Immature natural killer cell (primary cell): ENCODE results near the gene COBL. TPM values are rescaled to one million over a fixed set of nuclear protein-coding genes. Genes with fewer than 3 reads are reported as not detected.

ENCODE experiments used
- DNase-seq, 3 donors: peaks; one replicate each; pipeline ENCODE4 v3.0.0; 2022; ENCODE audit warnings: mixed read lengths in 1 of 3
- H3K27ac Mint-ChIP-seq, 6 donors: one replicate each; pipeline ENCODE4 v1.8.0; 2020; ENCODE audit warnings: mixed read lengths in 6 of 6, mild to moderate bottlenecking in 5 of 6, inconsistent platforms in 4 of 6, moderate library complexity in 3 of 6
- H3K27me3 Mint-ChIP-seq, 3 donors: one replicate each; pipeline ENCODE4 v1.8.0; 2020 to 2021; ENCODE audit warnings: low read depth in 3 of 3, mild to moderate bottlenecking in 3 of 3, mixed read lengths in 3 of 3, moderate library complexity in 3 of 3, inconsistent platforms in 1 of 3
- H3K36me3 Mint-ChIP-seq, 3 donors: one replicate each; pipeline ENCODE4 v1.8.0; 2020; ENCODE audit warnings: mixed read lengths in 3 of 3, inconsistent platforms in 2 of 3, mild to moderate bottlenecking in 2 of 3
- H3K4me1 Mint-ChIP-seq, 2 donors: one replicate each; pipeline ENCODE4 v1.8.0; 2020; ENCODE audit warnings: inconsistent platforms in 2 of 2, mild to moderate bottlenecking in 2 of 2, mixed read lengths in 2 of 2, moderate library complexity in 1 of 2
- H3K4me3 Mint-ChIP-seq, 5 donors: one replicate each; pipeline ENCODE4 v1.8.0; 2020; ENCODE audit warnings: mild to moderate bottlenecking in 5 of 5, mixed read lengths in 5 of 5, inconsistent platforms in 3 of 5, moderate library complexity in 3 of 5
- H3K9me3 Mint-ChIP-seq, 6 donors: one replicate each; pipeline ENCODE4 v1.8.0; 2020; ENCODE audit warnings: mild to moderate bottlenecking in 6 of 6, mixed read lengths in 6 of 6, inconsistent platforms in 4 of 6, moderate library complexity in 3 of 6
- polyA plus RNA-seq, 3 donors: library from polyadenylated mRNA; unstranded; fragments of 300-500 nt; fragmentation: Illumina TruSeq; gene quantifications; one replicate each; pipeline ENCODE4 v1.2.3, GENCODE V29; 2021

The COBL gene
- polyA plus RNA-seq, 3 donors from 2014 or later = not detected

GRCh38 chr7:51062222-51062987, 254.2 kb downstream of the COBL start:
- Mint-ChIP-seq H3K27me3 (peaks cover 0 to 10% (median 0%) of the 10 kb centered on the region in 3 donors), H3K27ac (no peak overlapping the region), H3K4me1 (no peaks in the 10 kb centered on the region), H3K9me3 (no peaks in the 10 kb centered on the region), H3K4me3 (no peak overlapping the region), H3K36me3 (no peaks in the 10 kb centered on the region)
- DNase-seq = no peak

- H3K4me3 Mint-ChIP-seq = no peak overlapping the region
- no peaks in the 10 kb centered on the region for H3K9me3 Mint-ChIP-seq
- H3K27me3 Mint-ChIP-seq = peaks cover 0 to 8% (median 2%) of the 10 kb centered on the region in 3 donors
- no peaks in the 10 kb centered on the region for H3K36me3 Mint-ChIP-seq
- no peak for DNase-seq
- no peak overlapping the region for H3K27ac Mint-ChIP-seq
- no peaks in the 10 kb centered on the region for H3K4me1 Mint-ChIP-seq
Observed at GRCh38 chr7:51060536-51060935, 256.1 kb downstream of the COBL start.

GRCh38 chr7:51059504-51060142, 257.0 kb downstream of the COBL start:
- no peaks in the 10 kb centered on the region for H3K36me3 Mint-ChIP-seq
- H3K4me3 Mint-ChIP-seq = no peak overlapping the region
- no peaks in the 10 kb centered on the region for H3K9me3 Mint-ChIP-seq
- no peak for DNase-seq
- H3K4me1 Mint-ChIP-seq = no peaks in the 10 kb centered on the region
- H3K27me3 Mint-ChIP-seq = peaks cover 0 to 6% (median 2%) of the 10 kb centered on the region in 3 donors
- no peak overlapping the region for H3K27ac Mint-ChIP-seq

- no peak overlapping the region for H3K4me3 Mint-ChIP-seq
- H3K4me1 Mint-ChIP-seq = no peaks in the 10 kb centered on the region
- H3K36me3 Mint-ChIP-seq = no peaks in the 10 kb centered on the region
- H3K9me3 Mint-ChIP-seq = no peaks in the 10 kb centered on the region
- H3K27ac Mint-ChIP-seq = no peak overlapping the region
- DNase-seq = no peak
- H3K27me3 Mint-ChIP-seq = peaks cover 0 to 6% (median 2%) of the 10 kb centered on the region in 3 donors
Observed at GRCh38 chr7:51058764-51059163, 257.8 kb downstream of the COBL start.

GRCh38 chr7:51055039-51055840, 261.4 kb downstream of the COBL start:
- Mint-ChIP-seq H3K27me3 (peaks cover 0 to 8% (median 2%) of the 10 kb centered on the region in 3 donors), H3K9me3 (no peaks in the 10 kb centered on the region), H3K27ac (no peak overlapping the region), H3K4me1 (no peaks in the 10 kb centered on the region), H3K36me3 (no peaks in the 10 kb centered on the region), H3K4me3 (no peak overlapping the region)
- no peak for DNase-seq

GRCh38 chr7:51054231-51054630, 262.4 kb downstream of the COBL start:
- no peak overlapping the region for H3K27ac Mint-ChIP-seq

GRCh38 chr7:51053160-51053925, 263.3 kb downstream of the COBL start:
- H3K9me3 Mint-ChIP-seq = no peaks in the 10 kb centered on the region

More at GRCh38 chr7:51054231-51054630, 262.4 kb downstream of the COBL start:
- Mint-ChIP-seq H3K36me3 (no peaks in the 10 kb centered on the region), H3K27me3 (peaks cover 0 to 11% (median 2%) of the 10 kb centered on the region in 3 donors), H3K4me3 (no peak overlapping the region), H3K9me3 (no peaks in the 10 kb centered on the region), H3K4me1 (no peaks in the 10 kb centered on the region)
- DNase-seq = no peak

GRCh38 chr7:51046482-51046881, 270.1 kb downstream of the COBL start:
- Mint-ChIP-seq H3K9me3 (no peaks in the 10 kb centered on the region), H3K4me3 (no peak overlapping the region), H3K4me1 (no peaks in the 10 kb centered on the region), H3K27ac (no peak overlapping the region), H3K27me3 (peaks cover 0 to 5% (median 1%) of the 10 kb centered on the region in 3 donors), H3K36me3 (no peaks in the 10 kb centered on the region)
- DNase-seq = no peak

More at GRCh38 chr7:51053160-51053925, 263.3 kb downstream of the COBL start:
- DNase-seq = no peak
- no peaks in the 10 kb centered on the region for H3K4me1 Mint-ChIP-seq
- no peaks in the 10 kb centered on the region for H3K36me3 Mint-ChIP-seq
- no peak overlapping the region for H3K4me3 Mint-ChIP-seq
- peaks cover 0 to 11% (median 2%) of the 10 kb centered on the region in 3 donors for H3K27me3 Mint-ChIP-seq
- H3K27ac Mint-ChIP-seq = no peak overlapping the region

GRCh38 chr7:51046103-51046466, 270.5 kb downstream of the COBL start:
- Mint-ChIP-seq H3K27ac (no peak overlapping the region), H3K9me3 (no peaks in the 10 kb centered on the region), H3K36me3 (no peaks in the 10 kb centered on the region), H3K4me1 (no peaks in the 10 kb centered on the region), H3K4me3 (no peak overlapping the region), H3K27me3 (peaks cover 0 to 3% (median 1%) of the 10 kb centered on the region in 3 donors)
- no peak for DNase-seq

GRCh38 chr7:51045319-51046102, 271.1 kb downstream of the COBL start:
- Mint-ChIP-seq H3K4me3 (no peak overlapping the region), H3K36me3 (no peaks in the 10 kb centered on the region), H3K27ac (no peak overlapping the region), H3K27me3 (peaks cover 0 to 3% (median 1%) of the 10 kb centered on the region in 3 donors), H3K4me1 (no peaks in the 10 kb centered on the region), H3K9me3 (no peaks in the 10 kb centered on the region)
- DNase-seq = no peak

- H3K27me3 Mint-ChIP-seq = peaks cover 0 to 1% (median 0%) of the 10 kb centered on the region in 3 donors
- H3K36me3 Mint-ChIP-seq = no peaks in the 10 kb centered on the region
- no peak overlapping the region for H3K27ac Mint-ChIP-seq
- no peak for DNase-seq
- no peaks in the 10 kb centered on the region for H3K9me3 Mint-ChIP-seq
- H3K4me1 Mint-ChIP-seq = no peaks in the 10 kb centered on the region
- no peak overlapping the region for H3K4me3 Mint-ChIP-seq
Observed at GRCh38 chr7:51043461-51043860, 273.1 kb downstream of the COBL start.

GRCh38 chr7:51040787-51041186, 275.8 kb downstream of the COBL start:
- H3K36me3 Mint-ChIP-seq = no peaks in the 10 kb centered on the region
- peaks cover 0 to 1% (median 0%) of the 10 kb centered on the region in 3 donors for H3K27me3 Mint-ChIP-seq
- DNase-seq = no peak

GRCh38 chr7:51038573-51038972, 278.0 kb downstream of the COBL start:
- H3K27ac Mint-ChIP-seq = no peak overlapping the region
- no peaks in the 10 kb centered on the region for H3K4me1 Mint-ChIP-seq
- H3K27me3 Mint-ChIP-seq = peaks cover 0 to 1% (median 0%) of the 10 kb centered on the region in 3 donors
- DNase-seq = no peak
- H3K4me3 Mint-ChIP-seq = no peak overlapping the region
- no peaks in the 10 kb centered on the region for H3K9me3 Mint-ChIP-seq
- no peaks in the 10 kb centered on the region for H3K36me3 Mint-ChIP-seq

More at GRCh38 chr7:51040787-51041186, 275.8 kb downstream of the COBL start:
- no peak overlapping the region for H3K4me3 Mint-ChIP-seq
- H3K27ac Mint-ChIP-seq = no peak overlapping the region
- no peaks in the 10 kb centered on the region for H3K9me3 Mint-ChIP-seq
- no peaks in the 10 kb centered on the region for H3K4me1 Mint-ChIP-seq
